NCI-H345 treated with DMSO at 0.1 percent for 48 hours (cell line): ENCODE data around the gene KLHL18.
"Not testable (repeated sequence)": the region's sequence is repeated elsewhere in the genome, so short reads cannot be mapped to it uniquely, and the experiment has no call there.

Experiments
- DNase-seq: peaks from one replicate; lab custom pipeline; 2025; ENCODE audit not compliant: unreplicated experiment; lab: John Stamatoyannopoulos, UW

Gene KLHL18

GRCh38 chr3:47273564-47273963, 9.2 kb upstream of the KLHL18 start:
- DNase-seq: no peak

DNA sequence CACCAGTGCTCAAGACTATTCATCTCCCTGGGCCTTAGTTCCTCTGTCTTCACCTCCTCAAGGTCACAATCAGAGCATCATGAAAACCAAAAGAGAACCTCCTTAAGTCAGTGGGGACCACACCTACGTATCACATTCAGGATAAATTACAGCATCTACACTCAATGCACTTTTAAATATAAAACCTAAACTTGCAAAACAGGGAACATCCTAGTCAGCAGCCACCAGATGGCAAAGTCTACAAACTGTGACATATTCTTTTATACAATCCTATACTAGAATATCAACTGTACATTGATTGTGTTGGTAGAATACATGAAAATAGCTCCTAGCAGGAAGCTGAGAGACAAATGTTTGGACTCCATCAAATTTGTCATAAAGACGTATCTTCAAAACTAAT, 8.1 kb upstream of the KLHL18 start:
- DNase-seq: no peak

DNA sequence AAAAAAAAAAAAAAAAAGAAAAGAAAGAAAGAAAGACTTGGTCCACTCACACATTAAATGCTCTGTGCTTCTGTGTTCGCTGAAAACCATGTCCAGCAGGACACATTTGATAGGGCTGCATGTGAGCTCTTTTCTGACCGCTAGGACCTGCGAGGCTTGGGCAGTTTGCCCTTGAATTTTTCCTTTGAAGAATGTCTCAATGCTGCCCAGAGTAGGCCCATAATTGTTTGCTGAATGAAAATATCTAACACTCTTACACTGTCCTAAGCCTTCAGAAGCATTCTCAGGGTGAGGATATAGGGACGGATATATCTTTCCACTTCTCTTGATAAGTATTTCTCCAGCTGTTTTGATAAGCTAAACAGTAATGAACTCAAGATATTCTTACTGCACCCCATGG, 6.2 kb upstream of the KLHL18 start:
- DNase-seq: no peak

GRCh38 chr3:47280519-47280918, 2.2 kb upstream of the KLHL18 start:
- DNase-seq: no peak

DNA sequence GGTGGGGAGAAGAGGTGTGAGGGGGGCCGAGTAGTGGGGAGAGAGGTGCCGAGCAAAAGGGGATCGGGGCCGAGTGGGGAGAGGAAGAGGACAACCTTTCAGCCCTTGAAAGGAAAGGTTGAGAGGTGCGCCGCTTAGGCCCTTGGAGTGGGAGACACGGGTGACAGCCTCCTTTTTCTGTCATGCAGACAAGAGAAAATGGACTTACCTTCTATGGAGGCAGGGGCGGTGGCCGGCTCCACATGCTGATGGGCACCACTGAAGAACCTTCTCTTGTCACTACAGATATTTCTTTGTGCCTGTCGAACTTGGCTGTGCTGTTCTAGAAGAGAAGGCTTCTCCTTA, 421 bp downstream of the KLHL18 start:
- no peak for DNase-seq

GRCh38 chr3:47283591-47284364, 1.0 kb downstream of the KLHL18 start:
- DNase-seq: no peak

DNA sequence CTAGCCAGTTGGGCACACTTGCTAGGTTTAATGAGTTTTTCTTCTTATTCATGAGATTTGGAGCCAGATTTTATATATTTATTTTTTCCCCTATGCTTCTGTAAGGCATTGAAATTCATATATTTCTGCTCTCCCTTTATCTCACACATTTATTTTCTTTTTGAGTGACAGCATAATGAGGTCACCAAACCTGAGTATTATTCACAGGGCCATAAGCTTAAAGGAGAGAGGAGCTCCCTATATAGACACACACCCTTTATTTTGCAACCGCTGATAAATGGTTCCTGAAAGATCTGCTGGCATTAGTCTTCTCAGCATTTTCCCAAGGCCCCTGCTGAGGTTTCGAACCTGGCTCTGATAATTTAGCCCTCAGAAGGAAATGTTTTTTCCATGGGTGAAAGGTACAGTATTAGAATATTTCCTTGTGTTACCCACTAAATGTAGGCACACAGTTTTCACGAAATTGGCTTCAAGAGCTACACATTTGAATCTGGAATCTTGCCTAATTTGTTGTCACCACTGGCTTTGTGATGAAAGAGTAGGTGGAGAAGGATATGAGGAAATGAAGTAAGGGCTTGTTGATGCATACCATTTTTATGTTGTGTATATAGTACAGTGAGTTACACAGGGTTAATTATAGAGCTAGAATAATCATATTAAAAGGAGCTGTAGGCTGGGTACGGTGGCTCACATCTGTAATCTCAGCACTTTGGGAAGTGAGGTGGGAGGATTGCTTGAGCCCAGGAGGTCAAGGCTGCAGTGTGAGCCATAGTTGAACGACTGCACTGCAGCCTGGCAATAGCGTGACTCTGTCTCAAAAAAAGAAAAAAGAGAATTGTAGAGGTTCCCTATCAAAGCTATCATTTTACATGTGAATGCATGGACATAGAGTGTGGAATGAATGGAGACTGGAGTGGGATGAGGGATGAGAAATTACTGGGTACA, 6.5 kb downstream of the KLHL18 start:
- DNase-seq: no peak

- no peak for DNase-seq
Measured at GRCh38 chr3:47291158-47291753, 8.5 kb downstream of the KLHL18 start.

- not testable (repeated sequence) for DNase-seq
Measured at GRCh38 chr3:47291754-47292420, 9.1 kb downstream of the KLHL18 start.

- no peak for DNase-seq
Measured at GRCh38 chr3:47293822-47294221, 11.1 kb downstream of the KLHL18 start.

DNA sequence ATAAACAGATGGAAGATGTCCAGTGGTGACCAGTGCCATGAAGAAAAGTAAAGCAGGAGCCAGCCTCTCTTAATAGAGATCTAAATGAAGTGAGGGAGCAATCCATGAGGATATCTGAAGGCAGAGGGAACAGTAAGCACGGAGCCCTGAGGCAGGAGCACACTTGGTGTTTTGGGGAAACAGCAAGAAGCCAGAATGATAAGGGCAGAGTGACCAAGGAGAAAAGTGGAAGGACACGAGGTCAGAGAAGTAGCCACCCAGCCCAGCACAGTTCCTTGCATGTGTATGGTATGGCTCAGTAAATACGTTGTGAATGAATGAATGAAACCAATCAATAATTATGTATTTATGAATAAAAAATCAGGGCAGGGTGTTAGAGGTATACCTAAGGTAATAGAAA, 11.6 kb downstream of the KLHL18 start:
- DNase-seq: no peak

DNA sequence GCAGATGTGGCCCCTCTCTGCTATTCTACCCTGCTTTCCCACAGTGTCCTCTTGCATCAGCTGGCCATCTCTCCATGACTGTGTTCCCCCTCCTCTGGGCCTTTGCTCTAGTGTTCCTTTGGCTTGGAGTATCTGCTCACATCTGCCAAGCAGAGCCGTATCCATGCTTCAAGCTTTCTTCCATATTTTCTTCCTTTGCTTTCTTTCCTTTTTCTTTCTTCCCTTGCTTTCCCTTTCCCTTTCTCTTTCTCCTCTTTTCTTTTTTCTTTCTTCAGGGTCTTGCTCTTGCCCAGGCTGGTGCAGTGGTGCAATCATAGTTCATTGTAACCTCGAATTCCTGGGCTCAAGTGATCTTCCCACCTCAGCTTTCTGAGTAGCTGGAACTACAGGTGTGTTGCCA, 12.6 kb downstream of the KLHL18 start:
- no peak for DNase-seq

DNA sequence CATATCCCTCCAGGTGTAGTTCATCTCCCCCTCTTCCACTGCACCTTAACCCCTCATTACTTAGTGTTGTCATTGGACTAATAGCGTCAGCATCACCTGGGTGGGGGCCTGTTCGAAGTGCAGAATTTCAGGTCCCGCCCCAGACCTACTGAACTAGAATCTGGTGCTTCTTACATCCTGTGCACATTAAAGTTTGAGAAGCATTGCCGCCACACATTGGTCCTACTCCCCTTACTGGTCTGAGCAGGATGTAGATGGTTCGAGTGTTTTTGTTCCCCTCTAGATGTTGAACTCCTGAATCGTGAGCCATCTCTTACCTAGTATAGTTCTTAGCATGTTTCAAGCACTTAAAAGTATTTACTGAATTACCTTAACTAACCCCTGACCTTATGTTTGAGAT, 13.2 kb downstream of the KLHL18 start:
- DNase-seq: no peak

DNA sequence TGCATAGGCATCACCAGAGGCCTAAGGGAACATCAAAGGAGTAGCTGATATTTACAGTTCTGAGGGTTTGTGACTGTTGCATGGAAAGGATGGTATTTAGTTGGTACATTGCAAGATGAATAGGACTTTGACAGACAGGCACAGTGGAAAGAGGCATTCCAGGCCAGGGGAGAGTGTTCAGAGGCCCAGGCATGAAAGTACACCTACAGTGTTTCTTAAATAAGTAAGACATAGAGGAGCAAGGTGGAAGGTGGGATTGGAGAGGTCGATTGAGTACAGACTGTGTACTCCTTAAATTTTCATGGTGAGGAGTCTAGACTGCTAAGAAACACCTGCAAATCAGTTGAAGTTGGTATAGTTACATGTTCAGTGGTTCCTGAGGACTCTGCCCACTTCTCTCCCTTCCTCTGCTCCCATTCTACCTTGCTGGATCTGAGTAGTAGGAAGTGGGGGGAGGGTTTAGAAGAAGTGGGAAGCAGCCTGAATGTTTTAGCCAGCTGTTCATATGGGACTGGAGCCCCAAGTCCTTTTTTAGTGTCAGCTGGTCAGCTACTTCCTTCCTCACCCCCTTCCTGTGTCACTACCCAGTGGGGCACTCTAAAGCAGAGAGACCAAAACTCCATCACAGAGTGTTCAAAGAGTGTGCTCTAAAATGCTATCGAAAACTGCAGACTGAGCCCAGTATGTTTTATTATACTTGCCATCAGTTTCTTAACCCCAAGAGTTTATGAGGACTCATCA, 14.0 kb downstream of the KLHL18 start:
- no peak for DNase-seq

DNA sequence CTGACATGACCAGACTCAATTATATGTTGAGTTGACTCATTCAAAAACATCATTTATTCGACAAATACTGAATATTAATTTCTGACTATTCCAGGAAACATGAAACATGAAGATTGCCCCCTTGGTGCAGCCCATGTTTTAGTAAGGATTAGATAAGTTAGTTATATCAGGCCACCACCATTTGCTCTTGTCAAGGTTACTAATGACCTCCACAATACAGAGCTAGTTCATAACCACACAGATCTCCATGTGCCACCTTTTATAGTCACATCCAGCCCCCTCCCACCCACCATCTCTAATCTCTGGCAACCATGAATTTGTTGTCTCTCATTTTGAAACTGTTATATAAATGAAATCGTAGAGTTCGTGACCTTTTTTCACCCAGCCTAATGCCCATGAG, 15.7 kb downstream of the KLHL18 start:
- DNase-seq: no peak

DNA sequence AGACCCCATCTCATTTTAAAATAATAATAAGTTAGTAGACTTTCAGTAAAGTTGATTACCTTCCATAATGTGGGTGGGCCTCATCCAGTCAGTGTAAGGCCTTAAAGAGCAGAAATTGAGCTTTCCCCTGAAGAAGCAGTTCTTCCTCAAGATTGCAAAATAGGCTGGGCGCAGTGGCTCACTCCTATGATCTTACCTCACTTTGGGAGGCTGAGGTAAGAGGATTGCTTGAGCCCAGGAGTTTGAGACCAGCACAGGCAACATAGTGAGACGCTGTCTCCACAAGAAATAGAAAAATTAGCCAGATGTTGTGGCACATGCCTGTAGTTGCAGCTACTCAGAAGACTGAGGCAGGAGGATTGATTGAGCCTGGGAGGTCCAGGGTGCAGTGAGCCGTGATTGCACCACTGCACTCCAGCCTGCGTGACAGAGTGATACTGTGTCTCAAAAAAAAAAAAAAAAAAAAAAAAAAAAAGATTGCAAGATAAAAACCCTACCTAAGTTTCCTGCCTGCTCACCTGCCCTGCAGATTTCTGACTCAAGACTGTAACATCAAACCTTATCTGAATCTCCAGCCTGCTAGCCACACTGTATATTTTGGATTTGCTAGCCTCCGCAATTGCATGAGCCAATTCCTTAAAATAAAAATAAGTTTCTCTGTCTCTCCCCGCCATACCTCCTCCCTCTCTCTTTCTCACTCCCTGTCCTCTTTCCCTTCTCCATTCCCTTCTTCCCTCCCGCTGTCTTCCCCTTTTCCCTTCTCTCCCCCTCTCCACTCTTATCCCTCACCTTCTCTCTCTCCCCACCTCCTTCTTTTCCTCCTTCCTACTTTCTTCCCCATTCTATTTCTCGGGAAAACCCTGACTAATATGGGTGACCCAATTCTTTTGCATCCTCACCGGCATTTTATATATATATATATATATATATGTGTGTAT, 16.9 kb downstream of the KLHL18 start:
- no peak for DNase-seq

- DNase-seq: no peak
Measured at GRCh38 chr3:47301456-47301855, 18.7 kb downstream of the KLHL18 start.

DNA sequence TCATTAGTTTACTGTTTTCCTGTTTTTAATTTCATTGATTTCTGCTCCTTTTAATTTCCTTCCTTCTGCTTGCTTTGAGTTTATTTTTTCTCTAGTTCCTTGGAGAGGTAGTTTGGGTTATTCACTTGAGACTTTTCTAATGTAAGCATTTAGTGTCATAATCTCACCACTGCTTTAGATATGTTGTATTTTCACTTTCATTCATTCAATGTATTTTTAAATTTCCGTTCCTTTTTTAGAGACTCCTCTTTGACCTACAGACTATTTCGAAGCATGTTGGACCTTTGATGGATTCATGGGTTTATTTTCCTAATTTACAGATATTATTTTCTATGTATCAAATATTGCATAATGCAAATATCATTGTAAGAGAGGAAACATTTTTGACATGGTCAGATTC, 23.3 kb downstream of the KLHL18 start:
- no peak for DNase-seq

- not testable (repeated sequence) for DNase-seq
Measured at GRCh38 chr3:47309231-47309630, 26.5 kb downstream of the KLHL18 start.

DNA sequence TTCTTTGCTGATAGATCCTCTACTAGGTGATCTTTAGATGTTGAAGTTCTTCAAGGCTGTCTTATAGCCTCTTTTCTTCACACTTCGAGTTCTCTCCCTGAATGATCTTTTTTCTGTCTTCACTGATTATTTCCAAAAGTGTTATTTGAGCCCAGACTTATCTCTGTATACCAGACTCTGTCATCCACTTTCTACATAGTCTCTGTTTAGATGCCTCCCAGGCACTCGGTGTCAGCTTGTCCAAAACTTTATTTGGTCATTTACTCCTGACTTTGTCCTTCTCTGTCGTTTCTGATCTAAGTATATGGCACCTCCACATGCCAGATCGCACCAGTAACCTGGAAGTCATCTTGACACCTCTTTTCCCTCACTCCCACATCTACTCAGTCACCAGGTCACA, 27.6 kb downstream of the KLHL18 start:
- DNase-seq: no peak
